C4-2B (cell line): ENCODE data around the gene CXXC5.

Experiments
- CTCF ChIP-seq: fragments of 450-650 bp; conservative IDR thresholded peaks from 2 replicates; pipeline ENCODE4 v1.5.1; 2017; ENCODE audit warnings: mild to moderate bottlenecking
- ZFX ChIP-seq: fragments of 450-650 bp; IDR thresholded peaks from 2 replicates; pipeline ENCODE4 v1.6.1; 2017

- TF ChIP-seq CTCF (no peak), ZFX (no peak)
Observed at GRCh38 chr5:139708434-139708861, 60.3 kb downstream of the CXXC5 start.
